Activated T-cell treated with anti-CD3 and anti-CD28 coated beads, Interleukin-2, amount 50 U/mL, for 48 hours (primary cell): ENCODE measurements around the gene GSG1.
"Not testable (repeated sequence)": the region's sequence is repeated elsewhere in the genome, so short reads cannot be mapped to it uniquely, and the experiment has no call there.

Source experiments
- DNase-seq, 2 experiments: peaks; one replicate each; pipeline ENCODE4 v3.0.0-alpha.2; 2020

GSG1 gene

DNA sequence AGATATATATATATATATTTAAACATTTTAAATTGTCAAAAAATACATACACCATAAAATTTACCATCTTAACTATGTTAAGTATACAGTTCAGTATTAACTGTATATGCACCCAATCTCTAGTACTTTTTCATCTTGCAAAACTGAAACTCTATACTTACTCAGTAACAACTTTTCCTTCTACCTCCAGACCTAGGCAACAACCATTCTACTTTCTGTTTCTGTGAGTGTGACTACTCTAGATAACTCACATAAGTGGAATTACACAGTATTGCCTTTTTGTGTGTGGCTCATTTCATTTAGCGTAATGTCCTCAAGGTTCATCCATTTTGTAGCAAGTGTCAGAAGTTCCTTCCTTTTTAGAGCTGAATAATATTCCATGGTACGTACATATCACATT, 51.0 kb downstream of the GSG1 start:
- DNase-seq, result no peak

DNA sequence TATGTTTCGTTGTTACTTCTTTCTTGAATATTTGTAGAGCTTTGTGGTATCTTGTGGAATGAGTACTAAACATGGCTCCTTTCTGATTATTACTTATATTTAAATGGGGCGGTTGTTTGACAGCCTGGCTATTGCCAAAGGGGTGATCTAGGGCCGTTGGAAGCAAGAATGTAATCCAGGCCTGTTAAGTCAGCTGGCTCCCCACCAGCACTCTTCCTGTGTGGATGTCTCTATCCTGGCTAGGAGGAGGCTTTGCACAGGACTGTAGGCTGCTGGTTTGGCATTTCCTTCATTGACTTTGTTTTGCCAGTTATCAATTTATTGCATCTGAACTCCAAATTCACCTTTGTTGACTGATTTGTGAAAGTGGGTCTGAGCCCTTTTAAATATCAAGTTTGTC, 53.7 kb downstream of the GSG1 start:
- DNase-seq, result no peak

DNA sequence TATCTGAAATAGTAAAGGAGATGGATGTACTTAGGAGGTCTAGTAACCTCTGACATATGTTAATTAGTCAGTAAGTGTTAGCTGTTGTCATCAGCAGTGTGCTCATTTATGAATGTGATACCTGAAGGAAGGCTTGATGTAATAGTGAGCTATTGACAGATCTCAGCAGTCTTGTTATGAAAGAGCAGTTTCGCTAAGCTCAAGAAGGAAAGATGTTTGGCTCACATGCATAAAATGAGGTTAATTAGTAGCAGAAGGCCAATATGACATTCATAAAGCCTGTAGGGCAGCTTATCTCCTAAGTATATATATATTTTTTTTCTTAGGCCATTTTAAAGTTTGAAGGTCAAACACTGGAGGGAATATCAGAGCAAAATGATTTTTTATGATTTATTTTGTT, 56.5 kb downstream of the GSG1 start:
- DNase-seq, result no peak

DNA sequence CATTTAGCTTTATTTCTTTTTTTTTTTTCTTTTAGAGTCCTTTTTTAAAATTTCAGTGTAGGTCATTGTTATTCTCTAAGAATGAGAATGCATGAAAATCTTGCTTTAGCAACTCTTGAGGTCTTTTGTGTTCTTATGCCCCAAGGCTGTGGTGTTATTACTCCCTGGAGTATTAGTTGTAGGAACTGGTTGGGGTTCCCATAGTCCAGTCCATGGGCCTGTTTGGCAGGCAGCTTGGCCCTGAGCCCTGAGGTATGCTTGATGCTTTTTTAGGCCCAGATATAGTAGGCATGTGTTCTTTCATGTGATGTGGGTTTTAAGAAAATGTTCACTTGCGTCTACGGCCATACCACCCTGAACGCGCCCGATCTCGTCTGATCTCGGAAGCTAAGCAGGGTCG, 57.7 kb downstream of the GSG1 start:
- DNase-seq, result no peak

DNA sequence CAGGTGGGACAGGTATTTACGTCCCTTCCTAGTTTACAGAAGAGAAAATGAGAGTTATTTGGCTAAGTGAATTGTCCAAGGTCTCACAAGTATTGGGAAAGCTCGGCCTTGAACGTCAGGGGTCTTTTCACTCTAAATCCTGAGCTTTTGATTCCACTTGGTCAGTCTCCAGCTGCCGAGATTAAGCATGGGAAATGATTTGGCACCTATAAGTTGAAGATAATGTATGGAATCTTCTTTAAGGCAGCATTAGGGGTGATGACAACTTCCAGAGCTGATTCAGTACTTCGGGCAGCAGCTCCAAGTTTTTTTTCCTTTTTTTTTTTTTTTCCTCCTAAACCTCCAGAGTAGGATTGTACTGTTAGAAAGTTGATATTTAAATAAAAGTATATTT, 58.6 kb downstream of the GSG1 start:
- no peak for DNase-seq

DNA sequence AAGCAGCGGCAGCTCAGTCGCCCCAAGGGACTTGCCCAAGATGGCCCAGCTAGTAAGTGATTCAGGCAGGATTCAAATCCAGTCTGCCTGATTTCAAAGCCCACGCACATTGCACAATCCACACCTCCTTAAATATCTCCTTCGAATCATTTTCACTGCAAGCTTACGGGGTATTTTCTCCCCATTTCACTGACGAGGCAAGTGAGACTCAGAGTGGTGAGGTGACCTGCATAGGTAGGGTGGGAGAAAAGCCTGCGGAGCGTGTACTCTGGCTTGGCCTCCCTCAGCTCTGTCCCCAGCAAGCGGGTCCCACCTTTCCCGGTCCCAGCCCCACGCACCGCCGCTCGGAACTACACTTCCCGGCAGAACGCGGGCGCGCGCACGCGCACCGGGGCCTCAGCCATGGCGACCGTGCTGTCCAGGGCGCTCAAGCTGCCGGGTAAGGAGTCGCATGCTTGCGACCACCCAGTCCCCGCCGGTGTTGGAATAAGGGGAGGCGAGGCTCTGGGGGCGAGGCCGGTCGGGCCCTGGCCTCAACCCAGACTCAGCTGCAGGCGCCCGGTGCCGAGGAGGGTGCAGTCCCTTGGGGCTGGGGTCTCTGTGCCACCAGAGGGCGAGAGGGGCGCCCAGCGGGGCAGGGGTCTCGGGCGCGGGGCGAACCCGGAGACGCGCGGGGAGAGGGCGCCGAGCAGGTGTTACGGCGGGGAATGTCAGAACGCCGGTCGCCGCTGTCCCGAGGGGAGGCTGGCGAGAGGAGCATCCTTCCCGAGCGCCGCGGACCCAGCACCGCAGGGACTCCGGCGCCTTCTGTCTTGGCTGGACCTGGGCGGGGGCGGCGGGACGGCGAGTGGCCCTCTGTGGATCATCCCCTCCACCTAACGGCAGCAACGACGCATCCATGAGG, 59.2 kb downstream of the GSG1 start, which contains the start of gene FAM234B:
TSS of gene FAM234B (plus strand) at position 380 of the 904 bp plus-strand sequence. CDS start at position 403, 23 bp downstream.
- peak; percentile 84 to 87 for DNase-seq

DNA sequence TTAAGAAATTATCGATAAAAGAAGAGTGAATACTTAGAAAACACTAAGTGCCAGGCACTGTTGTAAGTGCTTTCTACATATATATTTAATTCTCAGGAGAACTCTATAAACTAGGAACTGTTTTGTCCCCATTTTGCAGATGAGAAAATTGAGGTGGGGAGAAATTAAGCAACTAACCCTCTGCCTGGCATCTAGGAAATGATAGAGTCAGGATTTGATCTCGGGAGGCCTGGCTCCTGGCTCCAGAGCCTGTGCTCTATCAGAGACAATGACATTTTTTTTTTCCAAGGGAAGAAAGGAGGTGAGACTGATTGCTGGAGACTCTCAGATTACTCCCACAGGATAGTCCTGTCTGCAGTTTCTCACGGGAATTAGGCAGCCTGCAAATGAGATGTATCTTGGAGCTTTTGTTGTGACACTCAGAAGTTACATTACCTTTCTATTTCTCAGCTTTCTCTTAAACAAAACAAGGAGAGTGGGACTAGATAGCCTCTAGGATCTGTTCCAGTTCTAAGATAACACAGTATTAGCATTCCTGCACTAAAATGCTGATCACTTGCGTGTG, 60.7 kb downstream of the GSG1 start:
- DNase-seq, result no peak

DNA sequence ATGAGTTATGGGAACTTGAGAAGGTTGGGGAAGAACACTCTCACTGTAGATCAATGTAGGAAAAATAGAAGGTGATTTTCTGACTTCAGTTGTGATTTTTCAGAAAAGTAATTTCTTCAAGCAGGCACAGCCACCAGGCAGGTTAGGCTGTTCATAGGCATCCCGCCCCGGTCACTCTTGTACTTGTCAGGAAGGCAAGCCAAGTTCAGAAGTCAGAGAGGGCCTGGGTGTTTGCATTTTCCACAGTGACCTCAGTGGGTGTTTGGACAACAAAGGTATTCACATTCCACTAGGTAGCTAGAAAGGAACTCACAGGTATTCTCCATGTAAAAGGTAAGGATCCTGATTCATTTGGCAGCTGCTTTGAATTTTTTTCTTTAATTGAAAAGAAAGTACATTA, 62.2 kb downstream of the GSG1 start:
- DNase-seq, result no peak

DNA sequence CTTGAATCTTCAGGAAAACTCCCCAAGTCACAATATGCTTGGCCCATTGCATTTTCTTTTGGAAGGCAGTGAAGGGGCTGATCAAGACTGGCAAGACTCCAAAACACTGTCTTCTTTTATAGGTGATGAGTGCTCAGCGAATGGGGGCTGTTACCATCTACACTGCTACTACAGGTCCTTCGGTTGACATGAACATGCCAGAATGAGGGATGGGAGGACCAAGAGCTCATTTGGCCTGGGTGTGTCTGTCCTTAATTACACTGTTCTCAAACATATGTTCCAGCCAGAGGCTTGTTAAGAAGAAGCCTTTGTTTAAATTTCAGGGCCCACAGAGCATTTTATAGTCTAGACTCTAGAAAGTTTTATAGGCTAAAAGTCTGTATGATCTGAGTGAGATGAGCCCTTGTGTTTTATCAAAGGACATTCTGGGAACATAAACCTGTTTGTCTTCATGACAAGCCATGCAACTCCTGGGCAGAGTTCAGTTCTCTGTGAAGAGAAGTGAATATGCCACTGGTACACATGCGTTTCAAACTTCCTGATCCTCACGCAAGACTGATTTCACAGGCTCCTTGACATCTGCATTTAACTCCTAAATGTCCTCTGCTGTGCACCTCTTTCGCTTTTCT, 64.0 kb downstream of the GSG1 start:
- DNase-seq, result no peak

DNA sequence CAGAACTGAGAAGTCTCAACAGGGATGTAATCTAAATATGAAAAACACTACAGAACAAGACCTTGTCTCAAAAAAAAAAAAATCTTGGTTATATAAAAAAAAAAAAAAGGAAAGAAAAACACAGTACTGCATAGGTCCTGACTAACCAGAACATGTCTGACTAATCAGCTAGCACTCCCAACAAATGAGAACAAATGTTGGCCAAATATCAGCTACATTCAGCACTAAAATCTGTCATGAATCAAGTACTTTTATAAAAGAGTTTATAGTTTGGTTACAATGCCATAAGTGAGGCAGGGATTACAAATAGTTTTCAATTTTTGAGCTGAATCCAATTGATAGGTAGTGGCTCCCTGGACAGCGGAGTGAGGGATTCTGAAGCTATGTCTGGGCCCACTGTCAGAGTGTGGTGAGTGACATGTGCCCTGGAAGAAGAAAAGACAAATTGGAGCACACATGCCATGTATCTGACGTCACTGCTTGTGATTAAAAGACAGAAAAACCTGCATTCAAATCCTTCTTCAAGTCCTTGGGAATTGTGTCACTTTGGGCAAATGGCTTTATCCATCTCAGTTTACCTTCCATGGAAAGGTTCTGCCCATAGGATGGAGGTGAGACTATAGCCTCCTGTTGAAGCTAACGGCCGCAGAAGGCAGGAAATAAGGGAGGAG, 64.8 kb downstream of the GSG1 start:
- DNase-seq, result no peak

DNA sequence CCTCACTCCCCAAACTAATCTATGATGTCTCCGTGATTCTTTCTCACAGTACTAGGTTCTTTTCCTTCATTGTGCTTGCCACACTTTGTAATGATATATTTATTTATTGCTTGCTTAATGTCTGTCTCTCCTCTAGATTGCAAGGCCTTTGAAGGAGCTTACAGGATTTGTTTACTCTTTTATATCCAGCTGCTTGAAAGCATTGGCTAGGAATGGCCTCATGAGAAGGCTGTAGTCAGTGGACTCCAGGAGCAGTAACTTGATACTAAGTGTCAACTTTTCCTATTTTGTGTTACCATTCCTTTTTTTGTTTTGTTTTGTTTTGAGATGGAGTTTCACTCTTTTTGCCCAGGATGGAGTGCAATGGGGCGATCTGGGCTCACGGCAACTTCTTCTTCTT, 66.6 kb downstream of the GSG1 start:
- DNase-seq, result no peak

DNA sequence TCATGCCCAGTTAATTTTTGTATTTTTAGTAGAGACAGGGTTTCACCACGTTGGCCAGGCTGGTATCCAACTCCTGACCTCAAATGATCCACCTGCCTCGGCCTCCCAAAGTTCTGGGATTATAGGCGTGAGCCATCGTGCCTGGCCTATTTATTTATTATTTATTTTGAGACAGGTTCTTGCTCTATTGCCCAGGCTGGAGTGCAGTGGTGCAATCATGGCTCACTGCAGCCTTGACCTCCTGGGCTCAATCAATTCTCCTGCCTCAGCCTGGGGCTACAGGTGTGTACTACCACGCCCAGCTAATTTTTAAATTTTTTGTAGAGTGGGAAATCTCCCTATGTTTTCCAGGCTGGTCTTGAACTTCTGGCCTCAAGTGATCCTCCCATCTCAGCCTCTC, 68.1 kb downstream of the GSG1 start:
- not testable (repeated sequence) for DNase-seq
